CD4-positive, alpha-beta memory T cell (primary cell): Measurements from ENCODE around the gene DCUN1D5. TPM values are rescaled to one million over a fixed set of nuclear protein-coding genes. Genes with fewer than 3 reads are reported as not detected.

Experiments
- CTCF ChIA-PET: fragments of 350-600 bp; sonication (Branson Sonifier 250); formaldehyde crosslinking; loops from one replicate; lab custom pipeline; 2021; ENCODE audit warnings: inconsistent platforms; ENCODE audit not compliant: partially characterized antibody; lab: Charles Lee
- POLR2A ChIA-PET: fragments of 350-600 bp; sonication (Branson Sonifier 250); formaldehyde crosslinking; loops from one replicate; lab custom pipeline; 2021; ENCODE audit not compliant: partially characterized antibody; lab: Charles Lee
- DNase-seq, 5 donors: peaks; one replicate each; pipeline versions ENCODE4 v3.0.0 to v3.0.0-alpha.2; 2020 to 2022; ENCODE audit warnings: mixed read lengths in 1 of 5
- H3K27ac ChIP-seq: one replicate; pipeline ENCODE4 v1.7.0; 2013; ENCODE audit warnings: low read depth, low read length
- H3K27me3 ChIP-seq: 2 replicates; pipeline ENCODE4 v1.7.0; 2013; ENCODE audit warnings: mild to moderate bottlenecking, low read length, moderate library complexity; ENCODE audit not compliant: insufficient read depth
- H3K36me3 ChIP-seq: 2 replicates; pipeline ENCODE4 v1.7.0; 2013; ENCODE audit warnings: mild to moderate bottlenecking, low read length, moderate library complexity; ENCODE audit not compliant: insufficient read depth
- H3K4me1 ChIP-seq: 2 replicates; pipeline ENCODE4 v1.7.0; 2013; ENCODE audit warnings: mild to moderate bottlenecking, low read length, moderate library complexity; ENCODE audit not compliant: insufficient read depth
- H3K4me3 ChIP-seq, 2 donors: one replicate each; pipeline ENCODE4 v1.7.0; 2013; ENCODE audit warnings: low read length in 2 of 2, mild to moderate bottlenecking in 1 of 2
- H3K9me3 ChIP-seq, 2 donors: one replicate each; pipeline ENCODE4 v1.7.0; 2013; ENCODE audit warnings: low read length in 2 of 2, control low read depth in 1 of 2; ENCODE audit not compliant: control insufficient read depth in 1 of 2
- H3K27ac Mint-ChIP-seq, 7 donors: one replicate each; pipeline ENCODE4 v1.8.0; 2020 to 2021; ENCODE audit warnings: mixed read lengths in 7 of 7, mild to moderate bottlenecking in 6 of 7, inconsistent platforms in 3 of 7, moderate library complexity in 3 of 7
- H3K27me3 Mint-ChIP-seq, 2 donors: one replicate each; pipeline ENCODE4 v1.8.0; 2020 to 2021; ENCODE audit warnings: mixed read lengths in 2 of 2
- H3K36me3 Mint-ChIP-seq, 2 donors: one replicate each; pipeline ENCODE4 v1.8.0; 2020 to 2021; ENCODE audit warnings: mixed read lengths in 2 of 2, inconsistent platforms in 1 of 2, mild to moderate bottlenecking in 1 of 2
- H3K4me1 Mint-ChIP-seq, 4 donors: one replicate each; pipeline ENCODE4 v1.8.0; 2020 to 2021; ENCODE audit warnings: mixed read lengths in 4 of 4, mild to moderate bottlenecking in 1 of 4
- H3K4me3 Mint-ChIP-seq, 8 donors: one replicate each; pipeline ENCODE4 v1.8.0; 2020 to 2021; ENCODE audit warnings: mixed read lengths in 8 of 8, mild to moderate bottlenecking in 7 of 8, moderate library complexity in 6 of 8, inconsistent platforms in 3 of 8
- H3K9me3 Mint-ChIP-seq, 8 donors: one replicate each; pipeline ENCODE4 v1.8.0; 2020 to 2021; ENCODE audit warnings: mixed read lengths in 8 of 8, mild to moderate bottlenecking in 5 of 8, inconsistent platforms in 3 of 8, moderate library complexity in 1 of 8
- intact Hi-C: fragments of 100-400 bp; cut with micrococcal nuclease; formaldehyde crosslinking; loops from one replicate; pipeline ENCODE4 v1.15.1; 2023
- polyA plus RNA-seq, 2 donors: library from polyadenylated mRNA; unstranded; fragments of 300-500 nt; fragmentation: Illumina TruSeq; gene quantifications; one replicate each; pipeline ENCODE4 v1.2.3, GENCODE V29; 2021
- total RNA-seq, 2 experiments: library from RNA; stranded (reverse); gene quantifications; one replicate each; pipeline ENCODE4 v1.2.3, GENCODE V29; 2021

DCUN1D5 gene
- total and polyA plus RNA-seq, 4 experiments from 2014 or later = 14.4 to 28.1 (median 18.1) TPM

GRCh38 chr11:103109818-103110388, 17.9 kb upstream of the DCUN1D5 start:
- CTCF ChIA-PET = interaction anchor here (0.8 to 5.9 kb wide), 16 partner anchors 8 to 1195 kb away, joined by 3 to 49 read pairs (median 5); partner anchors contain the start of genes CEP126 and DCUN1D5
- DNase-seq = no peak
- no peaks in the 10 kb centered on the region for H3K27me3 ChIP-seq
- Mint-ChIP-seq H3K27me3 (peaks cover 0 to 3% of the 10 kb centered on the region in 2 donors), H3K36me3 (peaks cover under 1 to 8% of the 10 kb centered on the region in 2 donors), H3K27ac (peak overlapping the region; percentile 94 to 100 (median 98)), H3K9me3 (peaks cover 0 to 2% (median 0%) of the 10 kb centered on the region in 8 donors), H3K4me3 (peak overlapping the region; percentile 92 to 100 (median 98)), H3K4me1 (peaks cover 2 to 14% (median 11%) of the 10 kb centered on the region in 4 donors)
- no peaks in the 10 kb centered on the region for H3K36me3 ChIP-seq
- intact Hi-C loops = loop anchor here (1.0 kb wide), 3 partner anchors 18 to 491 kb away; partner anchors contain the start of gene DCUN1D5
- H3K4me3 ChIP-seq = peak overlapping the region; percentile 70 to 99
- H3K9me3 ChIP-seq = no peaks in the 10 kb centered on the region
- H3K27ac ChIP-seq = peak overlapping the region; percentile 62
- POLR2A ChIA-PET = interaction anchor here (0.7 to 3.7 kb wide), 5 partner anchors 16 to 491 kb away, joined by 3 to 74 read pairs (median 4); partner anchors contain the start of gene DCUN1D5
- no peaks in the 10 kb centered on the region for H3K4me1 ChIP-seq

GRCh38 chr11:103108933-103109817, 17.2 kb upstream of the DCUN1D5 start, which contains the start of gene DYNC2H1:
Gene DYNC2H1 (plus strand): TSS chr11:103109426. CDS start chr11:103109575, 149 bp downstream.
- peak within 1 kb of the TSS; percentile 94 to 100 (median 98) for H3K27ac Mint-ChIP-seq
- DNase-seq = peak; percentile 88 to 90 (median 90)
- Histone ChIP-seq H3K4me3 (peak within 1 kb of the TSS; percentile 70 to 99), H3K27ac (peak within 1 kb of the TSS; percentile 62), H3K4me1 (no peaks in the 10 kb centered on the region), H3K36me3 (no peaks in the 10 kb centered on the region), H3K27me3 (no peaks in the 10 kb centered on the region), H3K9me3 (no peaks in the 10 kb centered on the region)
- peaks cover 0 to 2% (median 0%) of the 10 kb centered on the region in 8 donors for H3K9me3 Mint-ChIP-seq
- H3K4me3 Mint-ChIP-seq = peak within 1 kb of the TSS; percentile 92 to 100 (median 98)
- peaks cover 0 to 8% of the 10 kb centered on the region in 2 donors for H3K36me3 Mint-ChIP-seq
- H3K4me1 Mint-ChIP-seq = peaks cover 2 to 14% (median 11%) of the 10 kb centered on the region in 4 donors
- intact Hi-C loops = loop anchor here (1.0 kb wide), 3 partner anchors 17 to 492 kb away; partner anchors contain the start of gene DCUN1D5
- ChIA-PET POLR2A (interaction anchor here (0.7 to 3.7 kb wide), 7 partner anchors 9 to 1596 kb away, joined by 3 to 74 read pairs (median 3); partner anchors contain the start of gene DCUN1D5), CTCF (interaction anchor here (0.7 to 5.9 kb wide), 18 partner anchors 9 to 1194 kb away, joined by 3 to 49 read pairs (median 5); partner anchors contain the start of genes CEP126 and DCUN1D5)
- peaks cover 5 to 7% of the 10 kb centered on the region in 2 donors for H3K27me3 Mint-ChIP-seq

GRCh38 chr11:103097279-103097678, 5.3 kb upstream of the DCUN1D5 start:
- CTCF ChIA-PET = no interaction called here
- H3K36me3 ChIP-seq = no peaks in the 10 kb centered on the region
- H3K4me3 ChIP-seq = no peak overlapping the region
- H3K27ac ChIP-seq = no peak overlapping the region
- H3K9me3 ChIP-seq = no peaks in the 10 kb centered on the region
- Mint-ChIP-seq H3K27ac (no peak overlapping the region), H3K4me3 (no peak overlapping the region), H3K27me3 (peaks cover 21 to 30% of the 10 kb centered on the region in 2 donors), H3K36me3 (peaks cover 0 to 3% of the 10 kb centered on the region in 2 donors), H3K4me1 (peaks cover 0 to 6% (median 4%) of the 10 kb centered on the region in 4 donors), H3K9me3 (peaks cover 0 to 2% (median 0%) of the 10 kb centered on the region in 8 donors)
- intact Hi-C loops = no loop called here
- H3K27me3 ChIP-seq = no peaks in the 10 kb centered on the region
- peaks cover 7% of the 10 kb centered on the region for H3K4me1 ChIP-seq
- no peak for DNase-seq
- POLR2A ChIA-PET = no interaction called here

GRCh38 chr11:103091064-103091800, 728 bp downstream of the DCUN1D5 start:
- H3K27me3 ChIP-seq = no peaks in the 10 kb centered on the region
- CTCF ChIA-PET = interaction anchor here (1.3 to 3.6 kb wide), 2 partner anchors 16 to 29 kb away, joined by 4 to 49 read pairs; partner anchors contain the start of gene DYNC2H1
- H3K9me3 ChIP-seq = no peaks in the 10 kb centered on the region
- peaks cover 16 to 34% (median 26%) of the 10 kb centered on the region in 4 donors for H3K4me1 Mint-ChIP-seq
- peak overlapping the region; percentile 79 for H3K27ac ChIP-seq
- H3K9me3 Mint-ChIP-seq = no peaks in the 10 kb centered on the region
- H3K4me3 Mint-ChIP-seq = peak overlapping the region; percentile 86 to 97 (median 94)
- DNase-seq = peak in 4 of 5 donors; percentile 9 to 44 (median 38)
- H3K36me3 Mint-ChIP-seq = peaks cover 8 to 21% of the 10 kb centered on the region in 2 donors
- H3K4me3 ChIP-seq = peak overlapping the region; percentile 47 to 58
- POLR2A ChIA-PET = interaction anchor here (1.0 to 3.1 kb wide), 5 partner anchors 13 to 55 kb away, joined by 3 to 74 read pairs (median 5); partner anchors contain the start of gene DYNC2H1
- peaks cover 36% of the 10 kb centered on the region for H3K4me1 ChIP-seq
- intact Hi-C loops = loop anchor here (2.0 kb wide), 1 partner anchor 20 kb away; no protein-coding TSS in a partner anchor
- H3K36me3 ChIP-seq = no peaks in the 10 kb centered on the region
- H3K27me3 Mint-ChIP-seq = peaks cover 10 to 15% of the 10 kb centered on the region in 2 donors
- H3K27ac Mint-ChIP-seq = peak overlapping the region; percentile 86 to 99 (median 97)

- ChIA-PET CTCF (interaction anchor here (1.2 to 3.9 kb wide), 3 partner anchors 22 to 32 kb away, joined by 3 to 16 read pairs (median 3); partner anchors contain the start of gene DYNC2H1), POLR2A (no interaction called here)
- peaks cover 18 to 30% (median 24%) of the 10 kb centered on the region in 4 donors for H3K4me1 Mint-ChIP-seq
- Histone ChIP-seq H3K27me3 (no peaks in the 10 kb centered on the region), H3K4me3 (no peak overlapping the region), H3K36me3 (no peaks in the 10 kb centered on the region), H3K27ac (no peak overlapping the region), H3K4me1 (peaks cover 28% of the 10 kb centered on the region), H3K9me3 (no peaks in the 10 kb centered on the region)
- H3K27ac Mint-ChIP-seq = peak overlapping the region in 1 of 7 donors; percentile 39
- H3K27me3 Mint-ChIP-seq = no peaks in the 10 kb centered on the region
- H3K4me3 Mint-ChIP-seq = no peak overlapping the region
- peaks cover 8 to 43% of the 10 kb centered on the region in 2 donors for H3K36me3 Mint-ChIP-seq
- intact Hi-C loops = no loop called here
- H3K9me3 Mint-ChIP-seq = no peaks in the 10 kb centered on the region
- no peak for DNase-seq
Measured at GRCh38 chr11:103086461-103086860, 5.5 kb downstream of the DCUN1D5 start.

GRCh38 chr11:103085758-103086365, 6.1 kb downstream of the DCUN1D5 start:
- Histone ChIP-seq H3K4me3 (no peak overlapping the region), H3K36me3 (no peaks in the 10 kb centered on the region), H3K4me1 (peaks cover 25% of the 10 kb centered on the region), H3K27ac (no peak overlapping the region), H3K27me3 (no peaks in the 10 kb centered on the region), H3K9me3 (no peaks in the 10 kb centered on the region)
- CTCF ChIA-PET = interaction anchor here (1.2 to 3.9 kb wide), 3 partner anchors 23 to 31 kb away, joined by 3 to 16 read pairs (median 3); partner anchors contain the start of gene DYNC2H1
- intact Hi-C loops = no loop called here
- peaks cover 8 to 41% of the 10 kb centered on the region in 2 donors for H3K36me3 Mint-ChIP-seq
- DNase-seq = no peak
- peak overlapping the region in 1 of 7 donors; percentile 80 for H3K27ac Mint-ChIP-seq
- no peaks in the 10 kb centered on the region for H3K27me3 Mint-ChIP-seq
- no peak overlapping the region for H3K4me3 Mint-ChIP-seq
- H3K4me1 Mint-ChIP-seq = peaks cover 14 to 24% (median 21%) of the 10 kb centered on the region in 4 donors
- POLR2A ChIA-PET = no interaction called here
- H3K9me3 Mint-ChIP-seq = no peaks in the 10 kb centered on the region
